HFF-Myc (cell line): ENCODE results near the gene POLR1H.

ENCODE experiments used
- DNase-seq: peaks from one replicate; pipeline ENCODE4 v3.0.0-alpha.2; 2011; ENCODE audit warnings: low read depth; ENCODE audit errors: extremely low read depth
- H3K4me3 ChIP-seq: replicated peaks from 2 replicates; pipeline ENCODE4 v1.5.1; 2011; ENCODE audit warnings: low read depth, mild to moderate bottlenecking, control low read depth, low read length
- TF ChIP-seq, protein P1 (sequence below): IDR thresholded peaks from 2 replicates; pipeline ENCODE4 v1.5.1; 2012; ENCODE audit warnings: mild to moderate bottlenecking, low read depth, low read length, control low read depth; ENCODE audit errors: missing control alignments

The POLR1H gene

DNA sequence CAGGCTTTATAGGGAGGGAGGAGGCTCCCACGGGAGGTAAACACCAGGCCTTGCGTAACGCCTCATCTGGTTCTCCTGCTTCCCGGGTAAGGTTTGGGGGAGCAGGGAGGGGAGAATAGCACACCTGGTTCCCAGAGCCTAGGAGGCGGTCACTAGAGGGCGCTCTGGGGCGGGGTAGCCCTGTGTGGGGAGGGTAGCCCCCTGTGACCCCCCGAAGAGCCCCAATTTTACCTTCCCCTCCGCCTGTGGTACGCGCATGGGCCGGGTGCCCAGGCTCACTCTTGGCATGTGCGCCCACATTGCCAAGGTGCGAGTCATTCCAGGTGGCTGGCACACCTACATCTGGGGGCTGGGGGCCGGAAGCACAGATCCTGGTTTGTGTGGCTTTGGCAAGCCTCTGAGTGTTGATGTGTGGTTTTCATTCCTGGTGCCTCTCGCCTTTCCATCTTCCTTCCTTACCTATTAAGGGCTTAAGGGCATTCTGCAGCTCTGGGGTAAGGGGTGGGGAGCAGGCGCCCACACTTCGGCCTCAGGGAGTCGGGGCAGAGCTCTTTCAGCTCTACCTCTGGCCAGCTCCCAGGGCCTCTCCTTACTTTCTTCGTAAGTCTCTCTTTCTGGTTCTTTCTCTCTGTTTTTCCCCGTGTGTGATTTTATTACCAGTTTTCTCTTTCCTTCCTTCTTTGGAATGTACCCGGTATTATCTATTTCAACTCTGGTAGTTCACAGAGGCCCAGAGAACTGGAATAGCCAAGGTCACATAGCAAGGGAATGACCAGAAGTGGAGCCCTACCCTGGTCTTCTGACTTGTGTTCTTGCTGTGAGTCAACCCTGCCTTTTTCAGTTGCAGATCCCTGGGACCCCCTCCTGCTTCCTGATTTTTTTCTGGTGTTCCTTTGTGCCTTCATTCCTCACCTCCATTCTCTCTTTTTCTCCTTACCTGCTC, 15.0 kb downstream of the POLR1H start:
- H3K4me3 ChIP-seq, result no peak overlapping the region
- TF ChIP-seq, protein P1, sequence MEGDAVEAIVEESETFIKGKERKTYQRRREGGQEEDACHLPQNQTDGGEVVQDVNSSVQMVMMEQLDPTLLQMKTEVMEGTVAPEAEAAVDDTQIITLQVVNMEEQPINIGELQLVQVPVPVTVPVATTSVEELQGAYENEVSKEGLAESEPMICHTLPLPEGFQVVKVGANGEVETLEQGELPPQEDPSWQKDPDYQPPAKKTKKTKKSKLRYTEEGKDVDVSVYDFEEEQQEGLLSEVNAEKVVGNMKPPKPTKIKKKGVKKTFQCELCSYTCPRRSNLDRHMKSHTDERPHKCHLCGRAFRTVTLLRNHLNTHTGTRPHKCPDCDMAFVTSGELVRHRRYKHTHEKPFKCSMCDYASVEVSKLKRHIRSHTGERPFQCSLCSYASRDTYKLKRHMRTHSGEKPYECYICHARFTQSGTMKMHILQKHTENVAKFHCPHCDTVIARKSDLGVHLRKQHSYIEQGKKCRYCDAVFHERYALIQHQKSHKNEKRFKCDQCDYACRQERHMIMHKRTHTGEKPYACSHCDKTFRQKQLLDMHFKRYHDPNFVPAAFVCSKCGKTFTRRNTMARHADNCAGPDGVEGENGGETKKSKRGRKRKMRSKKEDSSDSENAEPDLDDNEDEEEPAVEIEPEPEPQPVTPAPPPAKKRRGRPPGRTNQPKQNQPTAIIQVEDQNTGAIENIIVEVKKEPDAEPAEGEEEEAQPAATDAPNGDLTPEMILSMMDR, result peak; percentile 50
- DNase-seq, result no peak

DNA sequence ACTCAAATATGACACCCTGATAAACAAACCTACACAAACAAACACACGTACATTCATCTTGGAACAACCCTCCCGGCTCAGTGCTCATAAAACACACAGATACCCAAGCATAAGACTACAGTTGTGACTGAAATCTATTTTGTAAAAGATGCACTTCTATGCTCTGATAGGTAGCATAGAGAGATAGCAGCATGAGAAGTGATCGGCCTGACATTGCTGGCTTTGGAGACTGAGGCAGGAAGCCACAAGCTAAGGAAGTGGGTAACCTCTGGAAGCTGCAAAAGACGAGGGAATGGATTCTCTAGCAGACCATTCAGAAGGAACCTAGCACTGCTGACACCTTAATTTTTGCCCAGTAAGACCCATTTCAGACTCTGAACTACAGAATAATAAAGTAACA, 16.2 kb downstream of the POLR1H start:
- no peak overlapping the region for H3K4me3 ChIP-seq
- TF ChIP-seq, protein P1, result no peak
- DNase-seq, result no peak

DNA sequence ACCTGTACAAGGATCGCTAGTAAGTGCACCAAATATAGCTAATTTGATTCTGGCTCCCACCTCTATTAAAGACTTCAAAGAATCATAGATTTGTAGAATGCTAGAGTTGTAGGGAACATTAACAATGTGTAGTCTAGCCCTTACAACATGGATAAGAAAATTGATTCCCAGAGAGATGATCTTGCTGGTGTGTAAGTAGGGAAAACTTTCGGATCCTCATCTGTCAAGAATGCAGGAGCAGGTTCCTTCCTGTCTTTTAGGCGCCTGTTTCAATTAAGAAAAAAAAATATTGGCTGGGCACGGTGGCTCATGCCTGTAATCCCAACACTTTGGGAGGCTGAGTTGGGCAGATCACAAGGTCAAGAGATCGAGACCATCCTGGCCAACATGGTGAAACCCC, 26.8 kb downstream of the POLR1H start:
- H3K4me3 ChIP-seq, result no peak overlapping the region
- no peak for DNase-seq
- TF ChIP-seq, protein P1, result no peak

DNA sequence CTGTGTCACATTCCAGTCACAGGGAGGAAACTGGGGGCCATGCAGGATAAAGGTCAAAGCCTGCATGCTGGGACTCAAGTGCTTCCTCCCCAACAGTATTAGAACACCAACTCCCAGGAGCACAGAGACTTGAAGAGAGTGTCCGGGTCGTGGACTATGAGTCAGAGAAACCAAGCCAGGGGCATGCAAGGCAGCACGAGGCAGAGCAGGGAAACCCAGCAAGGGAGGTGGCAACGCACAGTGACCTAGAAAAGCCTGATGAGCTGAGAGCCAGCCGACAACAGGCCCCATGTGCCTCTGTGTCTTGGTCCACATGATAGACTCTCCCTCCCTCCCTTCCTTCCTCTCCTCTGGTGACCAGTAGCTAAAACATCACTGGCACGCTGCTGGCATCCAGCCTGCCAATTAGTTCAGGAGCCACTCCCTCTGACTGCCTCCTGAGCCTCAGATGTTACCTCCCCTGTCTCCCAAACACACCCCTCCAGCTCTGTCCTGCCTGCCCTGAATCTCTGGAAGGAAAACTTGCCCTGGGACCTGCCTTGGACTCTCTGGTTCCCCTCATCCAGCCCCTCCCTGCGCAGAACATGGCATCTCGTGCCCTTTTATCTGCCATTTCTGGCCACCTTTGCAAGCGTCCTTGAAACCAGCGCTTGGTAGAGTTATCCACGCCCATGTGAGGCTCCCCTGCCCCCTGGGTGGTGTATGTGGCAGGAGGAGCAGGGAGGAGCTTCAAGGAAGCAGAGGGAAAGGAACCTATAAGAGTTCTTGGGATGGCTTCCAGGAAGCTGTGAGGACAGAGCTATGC, 30.7 kb downstream of the POLR1H start:
- DNase-seq, result peak; percentile 24
- TF ChIP-seq, protein P1, result no peak
- no peak overlapping the region for H3K4me3 ChIP-seq

DNA sequence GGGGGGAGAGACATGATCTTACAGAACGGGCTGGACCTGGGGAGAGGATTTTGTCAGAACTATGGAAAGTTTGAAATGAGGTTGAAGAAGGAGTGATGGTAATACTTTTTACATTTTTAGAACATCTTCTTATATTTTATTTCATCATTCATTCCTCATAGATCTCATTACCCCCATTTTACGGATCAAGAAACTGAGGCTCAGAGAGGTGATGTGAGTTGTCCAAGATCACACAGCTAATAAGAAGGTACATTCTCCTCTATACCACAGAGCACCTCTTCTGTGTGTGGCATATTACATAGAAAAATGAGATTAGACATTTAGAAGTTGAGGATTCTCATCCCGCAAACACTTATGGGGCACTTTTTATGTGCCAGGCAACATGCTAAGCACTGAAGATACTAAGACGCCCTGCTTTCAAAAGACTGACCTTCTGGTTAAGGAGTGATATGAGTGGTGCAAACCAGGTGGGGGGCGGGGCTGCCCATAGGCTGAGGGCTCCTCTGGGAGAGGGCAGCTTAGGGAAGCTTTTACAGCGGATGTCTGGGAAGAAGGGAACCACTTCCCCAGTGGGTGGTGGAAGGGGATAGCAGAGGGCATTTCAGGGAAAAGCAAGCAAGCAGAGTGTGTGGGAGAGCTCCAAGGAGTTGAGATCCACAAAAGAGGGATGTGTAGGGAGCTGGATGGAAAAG, 31.9 kb downstream of the POLR1H start:
- H3K4me3 ChIP-seq, result no peak overlapping the region
- TF ChIP-seq, protein P1, result no peak
- no peak for DNase-seq

DNA sequence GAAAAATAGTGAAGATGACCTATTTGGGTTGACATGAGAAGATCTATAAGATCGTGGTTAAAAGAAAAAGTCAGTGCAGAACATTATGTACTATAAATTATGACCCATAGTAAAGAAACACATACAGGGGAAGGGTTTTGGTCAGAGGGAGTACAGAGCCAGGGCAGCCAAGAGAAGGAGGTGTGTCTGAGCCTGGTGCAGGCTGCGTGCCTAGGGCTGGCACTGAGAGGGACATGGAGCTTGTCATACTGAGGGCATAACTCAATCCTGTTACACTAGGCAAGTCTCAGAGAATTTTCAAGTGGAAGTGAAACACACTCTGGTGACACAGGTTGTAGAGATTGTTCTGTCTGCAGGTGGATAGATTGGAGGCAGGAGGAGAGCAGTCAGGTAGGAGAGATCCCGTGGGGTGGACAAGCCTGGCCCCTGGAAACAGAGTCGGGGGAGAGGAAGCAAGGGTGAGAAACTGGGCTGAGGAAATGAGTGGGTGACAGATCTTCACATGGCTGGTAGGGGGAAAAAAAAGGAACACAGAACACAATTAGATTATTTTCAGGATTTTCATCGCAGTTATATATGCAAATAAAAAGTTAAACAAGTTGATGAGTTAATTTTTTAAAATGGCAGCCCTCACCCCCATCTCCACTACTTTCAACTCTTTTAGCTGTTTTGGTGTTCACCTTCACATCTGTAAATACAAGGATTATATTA, 33.0 kb downstream of the POLR1H start:
- no peak for DNase-seq
- TF ChIP-seq, protein P1, result no peak
- H3K4me3 ChIP-seq, result no peak overlapping the region
